HEK293 (cell line): ENCODE data around the gene CREBBP.

Experiments used
- CTCF ChIP-seq: fragments of 450-650 bp; formaldehyde crosslinking; IDR thresholded peaks from 2 replicates; pipeline ENCODE4 v1.5.1; 2016; ENCODE audit warnings: missing biosample characterization, missing genetic modification characterization
- PBX3 ChIP-seq: sonication (generic); formaldehyde crosslinking; IDR thresholded peaks from 2 replicates; pipeline ENCODE4 v1.8.1; 2022; ENCODE audit warnings: mild to moderate bottlenecking, moderate library complexity, missing genetic modification reagents
- REST ChIP-seq: fragments of 450-650 bp; formaldehyde crosslinking; IDR thresholded peaks from 2 replicates; pipeline ENCODE4 v1.5.1; 2016; ENCODE audit warnings: missing biosample characterization, missing genetic modification characterization
- TCF7L2 ChIP-seq: IDR thresholded peaks from 2 replicates; pipeline ENCODE4 v1.6.1; 2011; ENCODE audit warnings: low read depth, mild to moderate bottlenecking, inconsistent platforms, low read length, moderate library complexity, borderline replicate concordance
- ZBTB8A ChIP-seq: fragments of 450-650 bp; formaldehyde crosslinking; IDR thresholded peaks from 2 replicates; pipeline ENCODE4 v1.5.1; 2016; ENCODE audit warnings: missing biosample characterization, missing genetic modification characterization
- ZNF580 ChIP-seq: fragments of 450-650 bp; formaldehyde crosslinking; IDR thresholded peaks from 2 replicates; pipeline ENCODE4 v1.5.1; 2016; ENCODE audit warnings: missing biosample characterization, missing genetic modification characterization
- TF ChIP-seq, protein P1 (sequence below): fragments of 450-650 bp; formaldehyde crosslinking; IDR thresholded peaks from 2 replicates; pipeline ENCODE4 v1.5.1; 2016; ENCODE audit warnings: missing biosample characterization, missing genetic modification characterization, borderline replicate concordance

- TF ChIP-seq REST (tag by site-specific recombination) (no peak), CTCF (no peak), ZBTB8A (tag by site-specific recombination) (no peak), TCF7L2 (no peak), PBX3 (CRISPR knock-in tag) (no peak), ZNF580 (tag by site-specific recombination) (no peak)
- TF ChIP-seq, protein P1, sequence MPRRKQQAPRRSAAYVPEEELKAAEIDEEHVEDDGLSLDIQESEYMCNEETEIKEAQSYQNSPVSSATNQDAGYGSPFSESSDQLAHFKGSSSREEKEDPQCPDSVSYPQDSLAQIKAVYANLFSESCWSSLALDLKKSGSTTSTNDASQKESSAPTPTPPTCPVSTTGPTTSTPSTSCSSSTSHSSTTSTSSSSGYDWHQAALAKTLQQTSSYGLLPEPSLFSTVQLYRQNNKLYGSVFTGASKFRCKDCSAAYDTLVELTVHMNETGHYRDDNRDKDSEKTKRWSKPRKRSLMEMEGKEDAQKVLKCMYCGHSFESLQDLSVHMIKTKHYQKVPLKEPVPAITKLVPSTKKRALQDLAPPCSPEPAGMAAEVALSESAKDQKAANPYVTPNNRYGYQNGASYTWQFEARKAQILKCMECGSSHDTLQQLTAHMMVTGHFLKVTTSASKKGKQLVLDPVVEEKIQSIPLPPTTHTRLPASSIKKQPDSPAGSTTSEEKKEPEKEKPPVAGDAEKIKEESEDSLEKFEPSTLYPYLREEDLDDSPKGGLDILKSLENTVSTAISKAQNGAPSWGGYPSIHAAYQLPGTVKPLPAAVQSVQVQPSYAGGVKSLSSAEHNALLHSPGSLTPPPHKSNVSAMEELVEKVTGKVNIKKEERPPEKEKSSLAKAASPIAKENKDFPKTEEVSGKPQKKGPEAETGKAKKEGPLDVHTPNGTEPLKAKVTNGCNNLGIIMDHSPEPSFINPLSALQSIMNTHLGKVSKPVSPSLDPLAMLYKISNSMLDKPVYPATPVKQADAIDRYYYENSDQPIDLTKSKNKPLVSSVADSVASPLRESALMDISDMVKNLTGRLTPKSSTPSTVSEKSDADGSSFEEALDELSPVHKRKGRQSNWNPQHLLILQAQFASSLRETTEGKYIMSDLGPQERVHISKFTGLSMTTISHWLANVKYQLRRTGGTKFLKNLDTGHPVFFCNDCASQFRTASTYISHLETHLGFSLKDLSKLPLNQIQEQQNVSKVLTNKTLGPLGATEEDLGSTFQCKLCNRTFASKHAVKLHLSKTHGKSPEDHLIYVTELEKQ (tag by site-specific recombination): no peak
These were observed 120.0 kb downstream of the CREBBP start for GRCh38 chr16:3760518-3760917.
